Endothelial cell of umbilical vein (primary cell): ENCODE data around the gene TMPRSS3. TPM values are rescaled to one million over a fixed set of nuclear protein-coding genes. Genes with fewer than 3 reads are reported as not detected.

ENCODE experiments used
- BruUV-seq: library from RNA; stranded (reverse); fragments of 400-500 nt; replicated peaks from 2 replicates; lab custom pipeline; 2021; lab: Mats Ljungman, UMichigan
- CTCF ChIA-PET: fragments of 300-600, 350-600 bp; sonication (Branson Sonifier 250); formaldehyde crosslinking; loops from one replicate; lab custom pipeline; 2021; ENCODE audit warnings: antibody characterized with exemption, inconsistent platforms; lab: Charles Lee
- POLR2A ChIA-PET: fragments of 300-600, 350-600 bp; sonication (Branson Sonifier 250); formaldehyde crosslinking; loops from one replicate; lab custom pipeline; 2021; ENCODE audit warnings: antibody characterized with exemption, inconsistent platforms; lab: Charles Lee
- DNase-seq: peaks from one replicate; pipeline ENCODE4 v3.0.0-alpha.2; 2011; ENCODE audit warnings: low read depth, low spot score
- FAIRE-seq: peaks from 2 replicates; lab custom pipeline; 2011; peaks lifted over from hg19 to GRCh38; lab: Jason Lieb, UNC
- H2AFZ ChIP-seq: 2 replicates; pipeline ENCODE4 v1.6.0; 2012; ENCODE audit warnings: low read depth, low read length, control low read depth, inconsistent platforms
- H3K27ac ChIP-seq: 2 replicates; pipeline ENCODE4 v1.5.1; 2011; ENCODE audit warnings: low read depth, mild to moderate bottlenecking, control low read depth, low read length, moderate library complexity; ENCODE audit not compliant: insufficient read depth
- H3K27me3 ChIP-seq, 2 experiments: 2 replicates each; pipeline versions ENCODE4 v1.6.0 to v1.6.1; 2011; ENCODE audit warnings: low read length in 2 of 2, mixed read lengths in 1 of 2; ENCODE audit not compliant: control insufficient read depth in 2 of 2, insufficient read depth in 2 of 2
- H3K36me3 ChIP-seq, 2 experiments: 2 replicates in 1 of 2; 3 replicates in 1 of 2; pipeline ENCODE4 v1.5.1; 2011; ENCODE audit warnings: low read length in 2 of 2, mild to moderate bottlenecking in 1 of 2, moderate library complexity in 1 of 2; ENCODE audit not compliant: control insufficient read depth in 2 of 2, insufficient read depth in 2 of 2; ENCODE audit errors: extremely low read depth in 1 of 2
- H3K4me1 ChIP-seq: 3 replicates; pipeline ENCODE4 v1.5.1; 2011; ENCODE audit warnings: mild to moderate bottlenecking, low read length; ENCODE audit not compliant: control insufficient read depth, insufficient read depth; ENCODE audit errors: extremely low read depth
- H3K4me2 ChIP-seq: 2 replicates; pipeline ENCODE4 v1.6.1; 2011; ENCODE audit warnings: low read length, control low read depth, mixed read lengths; ENCODE audit not compliant: insufficient read depth
- H3K4me3 ChIP-seq, 3 experiments: fragments of 200-600 bp in 1 of 3; sonication (generic), shearing (Covaris generic) in 1 of 3; replicated peaks in 1 of 3; 2 replicates each; pipeline ENCODE4 v1.5.1; 2011 to 2016; ENCODE audit warnings: control low read depth in 3 of 3, low read length in 3 of 3, mild to moderate bottlenecking in 2 of 3, inconsistent platforms in 1 of 3, low read depth in 1 of 3, moderate library complexity in 1 of 3; ENCODE audit not compliant: insufficient read depth in 1 of 3
- H3K79me2 ChIP-seq: 2 replicates; pipeline ENCODE4 v1.6.0; 2012; ENCODE audit warnings: low read length, inconsistent platforms; ENCODE audit not compliant: control insufficient read depth, insufficient read depth
- H3K9ac ChIP-seq: replicated peaks from 2 replicates; pipeline ENCODE3; 2011; ENCODE audit warnings: low read length, control low read depth; ENCODE audit not compliant: insufficient read depth; ENCODE audit errors: extremely low read depth
- H3K9me1 ChIP-seq: replicated peaks from 3 replicates; pipeline ENCODE4 v1.6.0; 2011; ENCODE audit warnings: mild to moderate bottlenecking, low read length; ENCODE audit not compliant: control insufficient read depth, insufficient read depth; ENCODE audit errors: extremely low read depth
- H3K9me3 ChIP-seq: replicated peaks from 2 replicates; pipeline ENCODE4 v1.5.1; 2012; ENCODE audit warnings: low read length, inconsistent platforms; ENCODE audit not compliant: control insufficient read depth, insufficient read depth
- H4K20me1 ChIP-seq: replicated peaks from 2 replicates; pipeline ENCODE3; 2011; ENCODE audit warnings: mild to moderate bottlenecking, low read length; ENCODE audit not compliant: control insufficient read depth, insufficient read depth; ENCODE audit errors: extremely low read depth
- EZH2 ChIP-seq: IDR thresholded peaks from 2 replicates; pipeline ENCODE4 v1.6.1; 2012; ENCODE audit warnings: borderline replicate concordance, low read depth, mild to moderate bottlenecking, moderate library complexity, low read length, inconsistent platforms; ENCODE audit not compliant: severe bottlenecking
- FOS ChIP-seq: IDR thresholded peaks from 2 replicates; pipeline ENCODE4 v1.6.1; 2011; ENCODE audit warnings: mild to moderate bottlenecking, low read length, moderate library complexity, borderline replicate concordance; ENCODE audit not compliant: insufficient read depth
- GATA2 ChIP-seq: IDR thresholded peaks from 2 replicates; pipeline ENCODE4 v1.7.0; 2011; ENCODE audit warnings: low read depth, mild to moderate bottlenecking, moderate library complexity, mixed read lengths, low read length; ENCODE audit not compliant: insufficient read length, insufficient read depth
- JUN ChIP-seq: IDR thresholded peaks from 2 replicates; pipeline ENCODE4 v1.6.1; 2011; ENCODE audit warnings: borderline replicate concordance, low read depth; ENCODE audit not compliant: insufficient read length, insufficient read depth
- MYC ChIP-seq: IDR thresholded peaks from one replicate; pipeline ENCODE4 v1.6.1; 2011; ENCODE audit warnings: mild to moderate bottlenecking, low read depth, low read length
- POLR2A ChIP-seq: IDR thresholded peaks from 2 replicates; pipeline ENCODE4 v1.6.1; 2012; ENCODE audit warnings: low read depth, mild to moderate bottlenecking, control low read depth, low read length
- POLR2AphosphoS5 ChIP-seq: IDR thresholded peaks from 2 replicates; pipeline ENCODE4 v1.6.1; 2012; ENCODE audit warnings: low read depth, mild to moderate bottlenecking, control low read depth, low read length, moderate library complexity; ENCODE audit not compliant: insufficient read depth
- dilution Hi-C: fragments of 300-500 bp; cut with MboI; formaldehyde crosslinking; loops from one replicate; pipeline ENCODE4 v1.15.0; 2019; ENCODE audit warnings: low sequenced_read_pairs; ENCODE audit not compliant: extremely low pct_ligation_motif_present
- intact Hi-C: fragments of 100-400 bp; cut with micrococcal nuclease; formaldehyde crosslinking; loops from one replicate; pipeline ENCODE4 v1.10.0; 2022
- polyA plus RNA-seq, 4 experiments: library from polyadenylated mRNA; depleted of rRNA in 3 of 4; stranded (reverse) in 3 of 4; unstranded in 1 of 4; fragments of >200 nt; gene quantifications; 2 replicates each; pipeline versions ENCODE4 v1.2.1 to v1.2.3, GENCODE V29; 2011 to 2012; ENCODE audit warnings: missing spikeins in 1 of 4
- total RNA-seq: library from RNA; stranded (reverse); gene quantifications from 2 replicates; pipeline ENCODE4 v1.2.3, GENCODE V29; 2021
- TF ChIP-seq, protein P1 (sequence below), 2 donors: IDR thresholded peaks; 1 replicate in 1 of 2; 2 replicates in 1 of 2; pipeline ENCODE4 v1.5.1; 2011; ENCODE audit warnings: low read length in 2 of 2, mild to moderate bottlenecking in 2 of 2, moderate library complexity in 2 of 2, control low read depth in 1 of 2, inconsistent platforms in 1 of 2, low read depth in 1 of 2; ENCODE audit not compliant: insufficient read depth in 1 of 2; ENCODE audit errors: extremely low read depth in 1 of 2
- TF ChIP-seq, protein P2 (sequence below): IDR thresholded peaks from 2 replicates; pipeline ENCODE4 v1.6.1; 2011; ENCODE audit not compliant: insufficient read depth, insufficient read length

TMPRSS3 gene
- total and polyA plus RNA-seq, 2 donors (not counting 3 experiments of a cell fraction or from before 2014, with no cell fraction given), result not detected

DNA sequence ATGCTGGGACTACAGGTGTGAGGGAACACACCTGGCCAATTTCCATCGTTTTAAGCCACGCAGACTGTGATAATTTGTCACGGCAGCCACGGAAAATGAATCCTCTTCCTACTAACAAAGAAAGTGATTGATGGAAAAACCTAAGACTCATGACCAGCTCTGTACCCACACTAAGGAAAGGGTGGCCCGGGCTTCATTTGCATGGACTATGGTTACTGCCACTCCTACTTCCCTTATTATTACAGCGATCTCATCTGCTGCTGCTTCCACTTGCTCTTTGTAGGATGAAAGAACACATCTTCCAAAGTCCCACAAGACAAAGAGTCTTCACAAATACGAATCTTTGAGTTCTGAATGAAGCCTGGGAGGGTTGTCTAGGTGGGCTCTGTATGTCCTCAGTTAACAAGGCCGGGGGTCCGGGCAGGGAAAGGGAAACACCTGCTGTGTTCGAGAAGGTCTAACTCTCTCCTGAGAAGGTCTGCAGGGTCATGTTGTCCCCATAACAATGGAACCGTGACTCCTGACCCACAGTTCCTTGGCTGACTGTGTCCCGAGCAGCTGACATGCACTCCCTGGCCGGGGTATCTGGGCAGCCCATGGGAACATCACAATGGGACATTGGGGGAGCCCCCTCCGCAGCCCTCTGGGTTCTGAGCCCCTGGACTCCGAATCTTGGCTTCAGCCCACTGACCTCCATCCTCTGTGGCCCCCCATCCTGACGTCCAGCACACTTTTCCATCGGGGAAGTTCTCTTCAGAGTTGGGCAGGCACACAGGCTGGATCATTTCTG is 16.2 kb downstream of the TMPRSS3 start:
- H3K27me3 ChIP-seq, result no peaks in the 10 kb centered on the region
- no peak overlapping the region for H3K4me2 ChIP-seq
- dilution Hi-C loops (no loop called here), intact Hi-C loops (no loop called here)
- H2AFZ ChIP-seq, result no peak overlapping the region
- H3K4me1 ChIP-seq, result no peaks in the 10 kb centered on the region
- H3K36me3 ChIP-seq, result no peaks in the 10 kb centered on the region
- no peaks in the 10 kb centered on the region for H3K9me1 ChIP-seq
- BruUV-seq, result no TSS peak
- no peaks in the 10 kb centered on the region for H3K9me3 ChIP-seq
- FAIRE-seq (no peak), DNase-seq (no peak)
- H4K20me1 ChIP-seq, result no peaks in the 10 kb centered on the region
- no peak overlapping the region for H3K9ac ChIP-seq
- ChIA-PET CTCF (interaction anchor here (1.9 kb wide), 1 partner anchor 231 kb away, joined by 10 read pairs; no protein-coding TSS in a partner anchor), POLR2A (no interaction called here)
- no peak overlapping the region for H3K4me3 ChIP-seq
- no peak for TF ChIP-seq FOS
- H3K79me2 ChIP-seq, result no peaks in the 10 kb centered on the region
- H3K27ac ChIP-seq, result no peak overlapping the region

DNA sequence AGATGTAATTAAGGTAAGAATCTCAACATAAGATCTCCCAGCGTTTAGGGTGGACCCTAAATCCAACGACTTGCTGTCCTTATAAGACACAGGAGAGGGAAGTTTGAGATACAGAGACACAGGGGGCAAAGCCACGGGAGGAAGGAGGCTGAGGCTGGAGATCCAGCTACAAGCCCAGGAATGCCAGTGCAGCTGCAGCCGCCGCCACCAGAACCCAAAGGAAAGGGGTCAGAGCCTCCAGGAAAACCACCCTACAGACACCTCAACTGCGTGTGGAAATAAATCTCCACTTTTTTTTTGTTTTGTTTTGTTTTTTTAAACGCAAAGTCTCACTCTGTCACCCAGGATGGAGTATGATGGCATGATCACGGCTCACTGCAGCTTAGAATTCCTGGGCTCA is 17.4 kb downstream of the TMPRSS3 start:
- Histone ChIP-seq H3K4me2 (no peak overlapping the region), H3K27ac (no peak overlapping the region), H2AFZ (no peak overlapping the region), H3K4me1 (no peaks in the 10 kb centered on the region), H4K20me1 (no peaks in the 10 kb centered on the region), H3K4me3 (no peak overlapping the region), H3K9me3 (no peaks in the 10 kb centered on the region), H3K27me3 (no peaks in the 10 kb centered on the region), H3K9me1 (no peaks in the 10 kb centered on the region), H3K79me2 (no peaks in the 10 kb centered on the region), H3K9ac (no peak overlapping the region), H3K36me3 (no peaks in the 10 kb centered on the region)
- intact Hi-C loops, result no loop called here
- FAIRE-seq, result no peak
- DNase-seq, result no peak
- dilution Hi-C loops, result no loop called here
- TF ChIP-seq EZH2, result no peak
- no peak for TF ChIP-seq POLR2A
- no peak for TF ChIP-seq FOS
- TF ChIP-seq, protein P1, sequence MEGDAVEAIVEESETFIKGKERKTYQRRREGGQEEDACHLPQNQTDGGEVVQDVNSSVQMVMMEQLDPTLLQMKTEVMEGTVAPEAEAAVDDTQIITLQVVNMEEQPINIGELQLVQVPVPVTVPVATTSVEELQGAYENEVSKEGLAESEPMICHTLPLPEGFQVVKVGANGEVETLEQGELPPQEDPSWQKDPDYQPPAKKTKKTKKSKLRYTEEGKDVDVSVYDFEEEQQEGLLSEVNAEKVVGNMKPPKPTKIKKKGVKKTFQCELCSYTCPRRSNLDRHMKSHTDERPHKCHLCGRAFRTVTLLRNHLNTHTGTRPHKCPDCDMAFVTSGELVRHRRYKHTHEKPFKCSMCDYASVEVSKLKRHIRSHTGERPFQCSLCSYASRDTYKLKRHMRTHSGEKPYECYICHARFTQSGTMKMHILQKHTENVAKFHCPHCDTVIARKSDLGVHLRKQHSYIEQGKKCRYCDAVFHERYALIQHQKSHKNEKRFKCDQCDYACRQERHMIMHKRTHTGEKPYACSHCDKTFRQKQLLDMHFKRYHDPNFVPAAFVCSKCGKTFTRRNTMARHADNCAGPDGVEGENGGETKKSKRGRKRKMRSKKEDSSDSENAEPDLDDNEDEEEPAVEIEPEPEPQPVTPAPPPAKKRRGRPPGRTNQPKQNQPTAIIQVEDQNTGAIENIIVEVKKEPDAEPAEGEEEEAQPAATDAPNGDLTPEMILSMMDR (IDR thresholded peaks at IDR 0.05; ENCODE audit: extremely low read depth in 1 of 2, insufficient read depth in 1 of 2, low read depth in 1 of 2, low read length in 2 of 2), result no peak
- no peak for TF ChIP-seq POLR2AphosphoS5
- TF ChIP-seq, protein P2, sequence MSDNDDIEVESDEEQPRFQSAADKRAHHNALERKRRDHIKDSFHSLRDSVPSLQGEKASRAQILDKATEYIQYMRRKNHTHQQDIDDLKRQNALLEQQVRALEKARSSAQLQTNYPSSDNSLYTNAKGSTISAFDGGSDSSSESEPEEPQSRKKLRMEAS, result no peak
- no peak for TF ChIP-seq MYC
- TF ChIP-seq GATA2, result no peak
- no peak for TF ChIP-seq JUN
- ChIA-PET POLR2A (no interaction called here), CTCF (interaction anchor here (1.4 kb wide), 1 partner anchor 233 kb away, joined by 4 read pairs; no protein-coding TSS in a partner anchor)
- no TSS peak for BruUV-seq
